ENCODE results near the gene EPS15. TPM values are rescaled to one million over a fixed set of nuclear protein-coding genes. Genes with fewer than 3 reads are reported as not detected.
A peak's percentile ranks its signal among the peaks of the same experiment; 100 is the strongest.

Gene EPS15
- polyA plus RNA-seq (2012; rRNA removed): 17.0 and 23.1 TPM in 2 replicates
- polyA plus RNA-seq (2012; cell fraction: cytosol; rRNA removed): 25.7 and 29.7 TPM in 2 replicates
- 14.2 and 41.4 TPM in 2 replicates for polyA plus RNA-seq (2012; cell fraction: nucleus; rRNA removed)

GRCh38 chr1:51519048-51519864, at the start of gene EPS15:
Gene EPS15 (minus strand): TSS chr1:51519266. CDS start chr1:51519231, 35 bp downstream.
- TF ChIP-seq MEF2A (IDR thresholded peaks at IDR 0.05; ENCODE audit: borderline replicate concordance, low read depth) (no peak), EZH2phosphoT487 (IDR thresholded peaks at IDR 0.05; ENCODE audit: borderline replicate concordance, low read depth) (no peak), CHD2 (IDR thresholded peaks at IDR 0.05; ENCODE audit: low read length, partially characterized antibody) (peak; percentile 45), TAF1 (IDR thresholded peaks at IDR 0.05; ENCODE audit: borderline replicate concordance, low read depth, low read length) (peak; percentile 61), JUND (IDR thresholded peaks at IDR 0.05) (peak; percentile 90), RFX5 (IDR thresholded peaks at IDR 0.05; ENCODE audit: low read length) (peak; percentile 58; the same call in 1 of the 2 replicates), CTCF (IDR thresholded peaks at IDR 0.05) (no peak), RXRA (IDR thresholded peaks at IDR 0.05; ENCODE audit: borderline replicate concordance, low read depth) (0 out of 2 replicates have a peak, but pooled peaks have one; percentile 12), POLR2AphosphoS5 (IDR thresholded peaks at IDR 0.05; ENCODE audit: low read depth, low read length) (peak; percentile 57), YY1 (IDR thresholded peaks at IDR 0.05; ENCODE audit: low read depth) (peak; percentile 77), PBX3 (IDR thresholded peaks at IDR 0.05) (peak; percentile 8; the same call in 1 of the 2 replicates), MXI1 (IDR thresholded peaks at IDR 0.05; ENCODE audit: low read depth, low read length) (no peak), RAD21 (IDR thresholded peaks at IDR 0.05; ENCODE audit: low read length) (no peak), NFIC (IDR thresholded peaks at IDR 0.05; ENCODE audit: borderline replicate concordance) (no peak), SMC3 (IDR thresholded peaks at IDR 0.05; ENCODE audit: low read depth, low read length) (no peak), RCOR1 (IDR thresholded peaks at IDR 0.05; ENCODE audit: low read length) (peak; percentile 35; the same call in 1 of the 2 replicates), SIN3A (IDR thresholded peaks at IDR 0.05; ENCODE audit: borderline replicate concordance, low read depth, low read length) (peak; percentile 14; the same call in 1 of the 2 replicates)
- TF ChIP-seq, protein P1, sequence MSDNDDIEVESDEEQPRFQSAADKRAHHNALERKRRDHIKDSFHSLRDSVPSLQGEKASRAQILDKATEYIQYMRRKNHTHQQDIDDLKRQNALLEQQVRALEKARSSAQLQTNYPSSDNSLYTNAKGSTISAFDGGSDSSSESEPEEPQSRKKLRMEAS (IDR thresholded peaks at IDR 0.05; ENCODE audit: low read depth): no peak
- TF ChIP-seq, protein P2, sequence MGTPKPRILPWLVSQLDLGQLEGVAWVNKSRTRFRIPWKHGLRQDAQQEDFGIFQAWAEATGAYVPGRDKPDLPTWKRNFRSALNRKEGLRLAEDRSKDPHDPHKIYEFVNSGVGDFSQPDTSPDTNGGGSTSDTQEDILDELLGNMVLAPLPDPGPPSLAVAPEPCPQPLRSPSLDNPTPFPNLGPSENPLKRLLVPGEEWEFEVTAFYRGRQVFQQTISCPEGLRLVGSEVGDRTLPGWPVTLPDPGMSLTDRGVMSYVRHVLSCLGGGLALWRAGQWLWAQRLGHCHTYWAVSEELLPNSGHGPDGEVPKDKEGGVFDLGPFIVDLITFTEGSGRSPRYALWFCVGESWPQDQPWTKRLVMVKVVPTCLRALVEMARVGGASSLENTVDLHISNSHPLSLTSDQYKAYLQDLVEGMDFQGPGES (IDR thresholded peaks at IDR 0.05; ENCODE audit: low read depth, low read length): no peak
- no peaks in the 10 kb centered on the region for H3K9me3 ChIP-seq
- peaks cover 44% of the 10 kb centered on the region for H3K79me2 ChIP-seq (ENCODE audit: insufficient read depth)
- DNase-seq: peak; percentile 96
- WGBS (ENCODE audit: low lambda C conversion rate): 3% methylated on average over 13 of the region's 56 CpGs
- no peaks in the 10 kb centered on the region for H3K36me3 ChIP-seq (replicated peaks in 1 of 2; ENCODE audit: control insufficient read depth in 1 of 2, insufficient read depth in 2 of 2, low read length in 1 of 2)
- H3K27me3 ChIP-seq (ENCODE audit: insufficient read depth): no peaks in the 10 kb centered on the region
- peaks cover 9% of the 10 kb centered on the region for H3F3A ChIP-seq (replicated peaks; ENCODE audit: insufficient read depth)
- H3K4me1 ChIP-seq (ENCODE audit: control insufficient read depth in 1 of 2, insufficient read depth in 2 of 2, low read depth in 1 of 2, low read length in 1 of 2): peaks cover 10 to 19% of the 10 kb centered on the region in 2 experiments; a peak in 3 of 4 replicates
- ChIA-PET CTCF (interaction anchor here (0.5 to 1.6 kb wide), 4 partner anchors 49 to 1100 kb away, joined by 3 to 4 read pairs (median 3); no protein-coding TSS in a partner anchor), POLR2A (no interaction called here)
- H3K27ac ChIP-seq (ENCODE audit: low read depth in 2 of 2, low read length in 1 of 2): peak within 1 kb of the TSS; percentile 69 to 81
- peak within 1 kb of the TSS; percentile 85 for H3K9ac ChIP-seq
- H3K4me2 ChIP-seq: peak within 1 kb of the TSS; percentile 95
- no peaks in the 10 kb centered on the region for H3K9me2 ChIP-seq
- peak within 1 kb of the TSS; percentile 81 to 92 for H3K4me3 ChIP-seq (ENCODE audit: low read depth in 2 of 2, low read length in 1 of 2)
- H2AFZ ChIP-seq (ENCODE audit: low read depth): peak within 1 kb of the TSS; percentile 39
- peaks cover 31% of the 10 kb centered on the region for H4K20me1 ChIP-seq (ENCODE audit: insufficient read depth)

All from SK-N-SH (cell line).